Measurements from ENCODE around the gene SPRYD4. TPM values are rescaled to one million over a fixed set of nuclear protein-coding genes. Genes with fewer than 3 reads are reported as not detected.

Gene SPRYD4
- total and polyA plus RNA-seq, 10 of the 15 experiments (the other 5 are each of a cell fraction or from before 2014, with no cell fraction given) = 4.1 to 6.0 (median 5.1) TPM

DNA sequence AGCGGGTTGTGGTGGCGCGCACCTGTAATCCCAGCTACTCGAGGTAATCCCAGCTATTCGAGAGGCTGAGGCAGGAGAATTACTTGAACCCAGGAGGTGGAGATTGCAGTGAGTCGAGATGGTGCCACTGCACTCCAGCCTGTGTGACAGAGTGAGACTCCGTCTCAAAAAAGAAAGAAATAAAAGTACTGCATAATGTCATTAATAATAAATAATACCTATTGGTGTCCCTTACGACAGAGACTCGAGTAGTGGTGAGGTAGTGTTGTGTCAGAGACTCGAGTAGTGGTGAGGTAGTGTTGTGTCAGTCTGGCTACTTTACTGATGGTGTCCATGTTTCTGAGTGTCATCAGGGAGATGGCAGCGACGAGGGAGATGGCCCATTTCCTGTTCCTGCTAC, 18.3 kb downstream of the SPRYD4 start:
- no peaks in the 10 kb centered on the region for H4K20me1 ChIP-seq (ENCODE audit: control insufficient read depth, insufficient read depth)
- no peak overlapping the region for H3K9ac ChIP-seq (ENCODE audit: control insufficient read depth, insufficient read depth, low read length)
- POLR2A ChIA-PET = no interaction called here
- H2AFZ ChIP-seq (ENCODE audit: control insufficient read depth, low read depth, low read length) = no peak overlapping the region
- TF ChIP-seq, protein P1, sequence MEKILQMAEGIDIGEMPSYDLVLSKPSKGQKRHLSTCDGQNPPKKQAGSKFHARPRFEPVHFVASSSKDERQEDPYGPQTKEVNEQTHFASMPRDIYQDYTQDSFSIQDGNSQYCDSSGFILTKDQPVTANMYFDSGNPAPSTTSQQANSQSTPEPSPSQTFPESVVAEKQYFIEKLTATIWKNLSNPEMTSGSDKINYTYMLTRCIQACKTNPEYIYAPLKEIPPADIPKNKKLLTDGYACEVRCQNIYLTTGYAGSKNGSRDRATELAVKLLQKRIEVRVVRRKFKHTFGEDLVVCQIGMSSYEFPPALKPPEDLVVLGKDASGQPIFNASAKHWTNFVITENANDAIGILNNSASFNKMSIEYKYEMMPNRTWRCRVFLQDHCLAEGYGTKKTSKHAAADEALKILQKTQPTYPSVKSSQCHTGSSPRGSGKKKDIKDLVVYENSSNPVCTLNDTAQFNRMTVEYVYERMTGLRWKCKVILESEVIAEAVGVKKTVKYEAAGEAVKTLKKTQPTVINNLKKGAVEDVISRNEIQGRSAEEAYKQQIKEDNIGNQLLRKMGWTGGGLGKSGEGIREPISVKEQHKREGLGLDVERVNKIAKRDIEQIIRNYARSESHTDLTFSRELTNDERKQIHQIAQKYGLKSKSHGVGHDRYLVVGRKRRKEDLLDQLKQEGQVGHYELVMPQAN (conservative IDR thresholded peaks at IDR 0.05) = no peak
- TF ChIP-seq, protein P2, sequence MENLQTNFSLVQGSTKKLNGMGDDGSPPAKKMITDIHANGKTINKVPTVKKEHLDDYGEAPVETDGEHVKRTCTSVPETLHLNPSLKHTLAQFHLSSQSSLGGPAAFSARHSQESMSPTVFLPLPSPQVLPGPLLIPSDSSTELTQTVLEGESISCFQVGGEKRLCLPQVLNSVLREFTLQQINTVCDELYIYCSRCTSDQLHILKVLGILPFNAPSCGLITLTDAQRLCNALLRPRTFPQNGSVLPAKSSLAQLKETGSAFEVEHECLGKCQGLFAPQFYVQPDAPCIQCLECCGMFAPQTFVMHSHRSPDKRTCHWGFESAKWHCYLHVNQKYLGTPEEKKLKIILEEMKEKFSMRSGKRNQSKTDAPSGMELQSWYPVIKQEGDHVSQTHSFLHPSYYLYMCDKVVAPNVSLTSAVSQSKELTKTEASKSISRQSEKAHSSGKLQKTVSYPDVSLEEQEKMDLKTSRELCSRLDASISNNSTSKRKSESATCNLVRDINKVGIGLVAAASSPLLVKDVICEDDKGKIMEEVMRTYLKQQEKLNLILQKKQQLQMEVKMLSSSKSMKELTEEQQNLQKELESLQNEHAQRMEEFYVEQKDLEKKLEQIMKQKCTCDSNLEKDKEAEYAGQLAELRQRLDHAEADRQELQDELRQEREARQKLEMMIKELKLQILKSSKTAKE (IDR thresholded peaks at IDR 0.05; ENCODE audit: low read depth, poor library complexity, severe bottlenecking) = no peak
- TF ChIP-seq MXI1 (IDR thresholded peaks at IDR 0.05; ENCODE audit: low read depth, low read length) = no peak
- TF ChIP-seq NBN (IDR thresholded peaks at IDR 0.05) = no peak
- 0 out of 2 replicates have a peak, but pooled peaks have one; percentile 19 for TF ChIP-seq CREB1 (IDR thresholded peaks at IDR 0.05; ENCODE audit: low read depth)
- TF ChIP-seq MYC (IDR thresholded peaks at IDR 0.05; ENCODE audit: insufficient read depth, insufficient read length, insufficient replicate concordance, low read length, severe bottlenecking) = no peak
- no peak for TF ChIP-seq FOXM1 (IDR thresholded peaks at IDR 0.05; ENCODE audit: low read depth, low read length)
- H3K27me3 ChIP-seq (replicated peaks in 1 of 2; ENCODE audit: control insufficient read depth in 2 of 2, insufficient read depth in 2 of 2, low read length in 1 of 2) = peaks cover 0 to 2% of the 10 kb centered on the region in 2 experiments; a peak in 2 of 4 replicates
- RAD21 ChIA-PET (ENCODE audit: unreplicated experiment) = no interaction called here
- BruUV-seq (replicated peaks) = no TSS peak
- DNase-seq (ENCODE audit: low read depth, low spot score) (no peak), ATAC-seq (no peak), FAIRE-seq (no peak)
- intact Hi-C loops (cut with micrococcal nuclease; ENCODE audit: unreplicated experiment) (no loop called here), in situ Hi-C loops (cut with MboI) (no loop called here)
- H3K4me2 ChIP-seq (ENCODE audit: control insufficient read depth, insufficient read depth) = no peak overlapping the region
- CTCF ChIA-PET = no interaction called here
- H3K27ac ChIP-seq (ENCODE audit: control insufficient read depth, insufficient read depth) = no peak overlapping the region
- H3K79me2 ChIP-seq (ENCODE audit: control insufficient read depth, insufficient read depth, low read length) = no peaks in the 10 kb centered on the region
- peaks cover 4% of the 10 kb centered on the region; the same call in 1 of the 2 replicates for H3K4me1 ChIP-seq (ENCODE audit: control insufficient read depth, insufficient read depth, low read length)
- H3K9me3 ChIP-seq (replicated peaks; ENCODE audit: control insufficient read depth, insufficient read depth, low read length) = no peaks in the 10 kb centered on the region
- 99% methylated on average over 12 of the region's 12 CpGs for WGBS (ENCODE audit: insufficient coverage, insufficient replicate concordance, low lambda C conversion rate, missing lambda C conversion rate)
- H3K36me3 ChIP-seq (ENCODE audit: control insufficient read depth in 2 of 2, insufficient read depth in 2 of 2, low read length in 1 of 2) = no peaks in the 10 kb centered on the region
- SMC1A ChIA-PET (ENCODE audit: uncharacterized antibody, unreplicated experiment) = no interaction called here
- no peak overlapping the region for H3K4me3 ChIP-seq
